ENCODE measurements around the gene BRK1.
"Not testable (repeated sequence)": the region's sequence is repeated elsewhere in the genome, so short reads cannot be mapped to it uniquely, and the experiment has no call there.

Gene BRK1

DNA sequence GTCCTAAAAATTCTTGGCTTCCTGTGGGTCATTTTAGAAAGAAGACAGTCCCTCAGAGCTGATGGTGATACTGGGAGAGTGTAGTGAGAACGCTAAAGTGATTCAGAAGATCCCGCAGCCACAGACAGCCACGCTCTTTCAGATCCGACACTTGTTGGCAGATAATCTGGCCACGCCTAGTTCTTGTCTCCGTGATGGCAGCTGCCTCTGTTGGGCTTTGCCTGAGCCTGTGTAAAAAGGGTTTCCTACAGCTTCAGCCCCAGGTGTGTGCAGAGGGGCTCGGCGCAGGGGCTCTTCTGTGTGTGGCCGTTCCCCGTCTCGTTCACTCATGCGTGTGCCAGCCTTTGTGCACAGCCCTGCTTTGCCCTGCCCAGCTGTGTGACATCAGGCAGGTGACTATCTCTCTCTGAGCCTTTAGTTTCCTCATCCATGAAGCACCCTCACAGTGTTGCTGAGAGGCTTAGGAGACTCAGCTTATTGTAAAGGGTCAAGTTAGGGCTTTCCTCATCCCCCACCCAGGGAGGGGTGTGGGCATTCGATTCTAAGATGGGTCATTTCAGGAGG lies 55.5 kb downstream of the BRK1 start:
- Histone ChIP-seq H3K36me3 (ENCODE audit: control insufficient read depth in 2 of 2, insufficient read depth in 1 of 2, low read length in 2 of 2) (no peaks in the 10 kb centered on the region), H3K4me1 (ENCODE audit: control insufficient read depth, insufficient read depth, low read length) (no peaks in the 10 kb centered on the region), H3K9me3 (ENCODE audit: control insufficient read depth, insufficient read depth, low read depth, low read length) (no peaks in the 10 kb centered on the region), H3K27ac (ENCODE audit: extremely low read depth, low read depth, low read length) (no peak overlapping the region), H3K4me3 (ENCODE audit: low read depth, low read length) (no peak overlapping the region)
- TF ChIP-seq ZNF366 (tag by site-specific recombination; conservative IDR thresholded peaks at IDR 0.05) (no peak), ZNF473 (tag by site-specific recombination; IDR thresholded peaks at IDR 0.05) (no peak), ZNF792 (tag by site-specific recombination; IDR thresholded peaks at IDR 0.05) (no peak), GFI1B (tag by site-specific recombination; IDR thresholded peaks at IDR 0.05) (no peak)
- TF ChIP-seq, protein P1, sequence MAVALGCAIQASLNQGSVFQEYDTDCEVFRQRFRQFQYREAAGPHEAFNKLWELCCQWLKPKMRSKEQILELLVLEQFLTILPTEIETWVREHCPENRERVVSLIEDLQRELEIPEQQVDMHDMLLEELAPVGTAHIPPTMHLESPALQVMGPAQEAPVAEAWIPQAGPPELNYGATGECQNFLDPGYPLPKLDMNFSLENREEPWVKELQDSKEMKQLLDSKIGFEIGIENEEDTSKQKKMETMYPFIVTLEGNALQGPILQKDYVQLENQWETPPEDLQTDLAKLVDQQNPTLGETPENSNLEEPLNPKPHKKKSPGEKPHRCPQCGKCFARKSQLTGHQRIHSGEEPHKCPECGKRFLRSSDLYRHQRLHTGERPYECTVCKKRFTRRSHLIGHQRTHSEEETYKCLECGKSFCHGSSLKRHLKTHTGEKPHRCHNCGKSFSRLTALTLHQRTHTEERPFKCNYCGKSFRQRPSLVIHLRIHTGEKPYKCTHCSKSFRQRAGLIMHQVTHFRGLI (tag by site-specific recombination; IDR thresholded peaks at IDR 0.05): peak; percentile 47; the same call in 1 of the 2 replicates
- ChIA-PET POLR2A (no interaction called here), CTCF (no interaction called here)

DNA sequence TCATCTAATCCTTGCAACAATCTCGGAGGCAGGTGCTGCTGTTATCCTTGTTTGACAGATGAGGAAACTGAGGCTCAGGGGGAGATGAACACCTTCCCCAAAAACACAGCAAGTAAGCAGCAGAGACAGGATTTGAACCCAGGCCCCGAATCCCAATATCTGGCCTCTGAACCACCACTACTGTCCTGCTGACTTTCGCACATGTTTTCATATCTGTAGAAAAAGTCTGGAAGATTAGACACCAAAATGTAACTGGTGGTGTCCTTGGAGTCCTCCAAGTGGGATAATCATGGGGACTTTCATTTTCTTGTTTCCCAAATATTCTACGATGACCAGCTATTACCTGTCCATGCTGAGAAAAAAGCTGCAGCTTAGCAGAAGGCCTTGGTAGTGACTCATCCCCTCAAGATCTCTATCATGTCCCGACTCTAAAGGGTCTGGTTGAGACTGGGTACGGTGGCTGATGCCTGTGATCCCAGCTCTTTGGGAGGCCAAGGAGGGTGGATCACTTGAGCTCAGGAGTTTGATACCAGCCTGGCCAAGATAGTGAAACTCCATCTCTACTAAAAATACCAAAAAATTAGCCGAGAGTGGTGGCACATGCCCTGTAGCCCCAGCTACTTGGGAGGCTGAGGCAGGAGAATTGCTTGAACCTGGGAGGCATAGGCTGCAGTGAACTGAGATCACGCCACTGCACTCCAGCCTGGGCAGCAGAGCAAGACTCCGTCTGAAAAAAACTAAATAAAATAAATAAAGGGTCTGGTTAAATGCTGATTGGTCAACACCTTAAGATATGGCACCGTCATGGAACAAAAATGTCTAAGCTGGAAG lies 57.8 kb downstream of the BRK1 start:
- Histone ChIP-seq H3K9me3 (ENCODE audit: control insufficient read depth, insufficient read depth, low read depth, low read length) (no peaks in the 10 kb centered on the region), H3K27ac (ENCODE audit: extremely low read depth, low read depth, low read length) (no peak overlapping the region), H3K36me3 (ENCODE audit: control insufficient read depth in 2 of 2, insufficient read depth in 1 of 2, low read length in 2 of 2) (no peaks in the 10 kb centered on the region), H3K4me1 (ENCODE audit: control insufficient read depth, insufficient read depth, low read length) (no peaks in the 10 kb centered on the region), H3K4me3 (ENCODE audit: low read depth, low read length) (no peak overlapping the region)
- POLR2A ChIA-PET: no interaction called here
- CTCF ChIA-PET: no interaction called here
- TF ChIP-seq ZNF121 (tag by site-specific recombination; IDR thresholded peaks at IDR 0.05): peak; percentile 38; the same call in 1 of the 2 replicates
- TF ChIP-seq ZNF324 (tag by site-specific recombination; IDR thresholded peaks at IDR 0.05): no peak

DNA sequence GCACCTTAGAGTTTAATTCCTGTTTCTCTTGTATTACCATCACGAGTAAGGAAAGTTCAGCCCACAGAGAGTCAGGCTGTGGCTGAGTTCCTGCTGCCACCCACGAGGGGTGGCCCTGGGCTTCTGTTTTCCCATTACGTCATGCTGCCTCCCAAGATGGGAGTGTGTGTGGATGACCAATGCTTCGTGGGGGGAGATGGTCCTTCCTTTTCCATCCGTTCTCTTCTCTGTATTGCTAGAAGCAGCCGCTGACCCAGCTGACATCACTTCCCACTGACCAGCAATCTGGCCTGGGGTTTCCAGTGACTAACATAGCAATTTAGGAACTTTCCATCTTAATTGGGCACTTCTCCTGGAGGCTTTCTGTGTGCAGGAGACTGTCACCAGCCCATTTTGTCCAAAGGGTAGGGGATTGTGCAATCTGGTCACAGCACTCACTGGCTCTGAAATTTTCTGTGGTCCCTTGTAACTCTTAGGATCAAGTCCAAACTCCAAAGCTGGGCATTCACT lies 58.5 kb downstream of the BRK1 start:
- ChIA-PET POLR2A (no interaction called here), CTCF (no interaction called here)
- no peak overlapping the region for H3K27ac ChIP-seq (ENCODE audit: extremely low read depth, low read depth, low read length)
- H3K36me3 ChIP-seq (ENCODE audit: control insufficient read depth in 2 of 2, insufficient read depth in 1 of 2, low read length in 2 of 2): no peaks in the 10 kb centered on the region
- H3K4me3 ChIP-seq (ENCODE audit: low read depth, low read length): no peak overlapping the region
- H3K9me3 ChIP-seq (ENCODE audit: control insufficient read depth, insufficient read depth, low read depth, low read length): no peaks in the 10 kb centered on the region
- TF ChIP-seq ZNF600 (tag by site-specific recombination; IDR thresholded peaks at IDR 0.05) (no peak), ZNF248 (tag by site-specific recombination; IDR thresholded peaks at IDR 0.05) (no peak), ZFHX2 (tag by site-specific recombination; conservative IDR thresholded peaks at IDR 0.05) (peak; percentile 68), EGR2 (tag by site-specific recombination; IDR thresholded peaks at IDR 0.05; ENCODE audit: low read depth) (peak; percentile 41), GLIS1 (tag by site-specific recombination; IDR thresholded peaks at IDR 0.05) (peak; percentile 70), ZFP69B (tag by site-specific recombination; IDR thresholded peaks at IDR 0.05) (no peak), GLIS2 (tag by site-specific recombination; IDR thresholded peaks at IDR 0.05) (0 out of 2 replicates have a peak, but pooled peaks have one; percentile 38)
- TF ChIP-seq, protein P2, sequence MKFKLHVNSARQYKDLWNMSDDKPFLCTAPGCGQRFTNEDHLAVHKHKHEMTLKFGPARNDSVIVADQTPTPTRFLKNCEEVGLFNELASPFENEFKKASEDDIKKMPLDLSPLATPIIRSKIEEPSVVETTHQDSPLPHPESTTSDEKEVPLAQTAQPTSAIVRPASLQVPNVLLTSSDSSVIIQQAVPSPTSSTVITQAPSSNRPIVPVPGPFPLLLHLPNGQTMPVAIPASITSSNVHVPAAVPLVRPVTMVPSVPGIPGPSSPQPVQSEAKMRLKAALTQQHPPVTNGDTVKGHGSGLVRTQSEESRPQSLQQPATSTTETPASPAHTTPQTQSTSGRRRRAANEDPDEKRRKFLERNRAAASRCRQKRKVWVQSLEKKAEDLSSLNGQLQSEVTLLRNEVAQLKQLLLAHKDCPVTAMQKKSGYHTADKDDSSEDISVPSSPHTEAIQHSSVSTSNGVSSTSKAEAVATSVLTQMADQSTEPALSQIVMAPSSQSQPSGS (tag by site-specific recombination; IDR thresholded peaks at IDR 0.05; ENCODE audit: low read depth): peak; percentile 30; the same call in 1 of the 2 replicates
- TF ChIP-seq, protein P3, sequence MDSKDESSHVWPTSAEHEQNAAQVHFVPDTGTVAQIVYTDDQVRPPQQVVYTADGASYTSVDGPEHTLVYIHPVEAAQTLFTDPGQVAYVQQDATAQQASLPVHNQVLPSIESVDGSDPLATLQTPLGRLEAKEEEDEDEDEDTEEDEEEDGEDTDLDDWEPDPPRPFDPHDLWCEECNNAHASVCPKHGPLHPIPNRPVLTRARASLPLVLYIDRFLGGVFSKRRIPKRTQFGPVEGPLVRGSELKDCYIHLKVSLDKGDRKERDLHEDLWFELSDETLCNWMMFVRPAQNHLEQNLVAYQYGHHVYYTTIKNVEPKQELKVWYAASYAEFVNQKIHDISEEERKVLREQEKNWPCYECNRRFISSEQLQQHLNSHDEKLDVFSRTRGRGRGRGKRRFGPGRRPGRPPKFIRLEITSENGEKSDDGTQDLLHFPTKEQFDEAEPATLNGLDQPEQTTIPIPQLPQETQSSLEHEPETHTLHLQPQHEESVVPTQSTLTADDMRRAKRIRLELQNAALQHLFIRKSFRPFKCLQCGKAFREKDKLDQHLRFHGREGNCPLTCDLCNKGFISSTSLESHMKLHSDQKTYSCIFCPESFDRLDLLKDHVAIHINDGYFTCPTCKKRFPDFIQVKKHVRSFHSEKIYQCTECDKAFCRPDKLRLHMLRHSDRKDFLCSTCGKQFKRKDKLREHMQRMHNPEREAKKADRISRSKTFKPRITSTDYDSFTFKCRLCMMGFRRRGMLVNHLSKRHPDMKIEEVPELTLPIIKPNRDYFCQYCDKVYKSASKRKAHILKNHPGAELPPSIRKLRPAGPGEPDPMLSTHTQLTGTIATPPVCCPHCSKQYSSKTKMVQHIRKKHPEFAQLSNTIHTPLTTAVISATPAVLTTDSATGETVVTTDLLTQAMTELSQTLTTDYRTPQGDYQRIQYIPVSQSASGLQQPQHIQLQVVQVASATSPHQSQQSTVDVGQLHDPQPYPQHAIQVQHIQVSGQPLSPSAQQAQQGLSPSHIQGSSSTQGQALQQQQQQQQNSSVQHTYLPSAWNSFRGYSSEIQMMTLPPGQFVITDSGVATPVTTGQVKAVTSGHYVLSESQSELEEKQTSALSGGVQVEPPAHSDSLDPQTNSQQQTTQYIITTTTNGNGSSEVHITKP (tag by site-specific recombination; IDR thresholded peaks at IDR 0.05): peak; percentile 37; the same call in 1 of the 2 replicates
- no peaks in the 10 kb centered on the region for H3K4me1 ChIP-seq (ENCODE audit: control insufficient read depth, insufficient read depth, low read length)

DNA sequence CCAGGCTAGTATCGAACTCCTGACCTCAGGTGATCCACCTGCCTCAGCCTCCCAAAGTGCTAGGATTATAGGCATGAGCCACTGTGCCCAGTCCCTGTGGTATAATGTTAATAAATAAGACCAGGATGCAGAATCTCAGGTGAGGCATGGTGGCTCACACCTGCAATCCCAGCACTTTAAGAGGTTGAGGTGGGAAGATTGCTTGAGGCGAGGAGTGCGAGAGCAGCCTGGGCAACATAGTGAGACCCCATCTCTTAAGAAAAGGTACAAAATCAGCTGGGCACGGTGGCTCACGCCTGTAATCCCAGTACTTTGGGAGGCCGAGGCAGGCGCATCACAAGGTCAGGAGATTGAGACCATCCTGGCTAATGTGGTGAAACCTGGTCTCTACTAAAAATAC lies 59.9 kb downstream of the BRK1 start:
- H3K4me1 ChIP-seq (ENCODE audit: control insufficient read depth, insufficient read depth, low read length); H3K4me3 ChIP-seq (ENCODE audit: low read depth, low read length); H3K27ac ChIP-seq (ENCODE audit: extremely low read depth, low read depth, low read length); H3K36me3 ChIP-seq (ENCODE audit: control insufficient read depth in 2 of 2, insufficient read depth in 1 of 2, low read length in 2 of 2); H3K9me3 ChIP-seq (ENCODE audit: control insufficient read depth, insufficient read depth, low read depth, low read length): not testable (repeated sequence)
- ChIA-PET CTCF (interaction anchor here (0.6 to 0.7 kb wide), 2 partner anchors 18 to 57 kb away, joined by 3 read pairs; no protein-coding TSS in a partner anchor), POLR2A (interaction anchor here (0.7 kb wide), 2 partner anchors 271 to 380 kb away, joined by 3 read pairs; no protein-coding TSS in a partner anchor)

All from HEK293 (cell line).